ENCODE measurements around the gene C14orf39.

Gene C14orf39

DNA sequence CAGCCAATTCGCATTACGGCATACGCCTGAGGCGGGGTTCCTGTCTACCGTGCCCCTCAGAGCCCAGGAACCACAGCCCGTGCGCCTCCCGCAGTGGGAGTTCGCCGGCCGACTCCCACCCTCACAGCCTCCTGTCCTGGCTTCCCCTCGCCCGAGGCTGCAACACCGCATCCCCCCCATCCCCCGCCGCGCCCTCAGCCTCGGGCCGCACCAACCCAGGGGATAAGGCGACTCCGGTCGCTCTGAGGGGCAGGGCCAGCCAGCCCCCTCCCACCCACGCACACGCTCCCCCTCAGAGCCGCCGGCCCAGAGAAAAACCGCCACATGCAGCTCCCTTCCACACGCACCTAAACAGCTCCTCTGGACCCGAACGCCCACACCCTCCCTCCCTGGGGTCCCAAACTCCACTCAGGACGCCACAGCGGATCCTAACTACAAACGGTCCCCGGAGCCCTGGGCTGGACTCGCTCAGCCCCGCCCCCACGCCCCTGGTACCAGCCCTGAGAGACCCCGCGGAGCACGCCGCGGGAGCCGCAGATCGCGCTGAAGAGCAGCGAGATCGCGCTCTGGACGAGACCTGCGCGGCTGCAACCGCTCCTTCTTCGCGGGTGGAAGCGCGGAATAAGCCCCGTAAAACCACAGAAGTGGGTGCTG, at the start of gene C14orf39:
C14orf39 (minus strand) TSS at position 466 of the 654 bp plus-strand sequence. CDS start 985 bp downstream, outside the sequence.
- DNase-seq (ENCODE audit: low spot score): no peak

GRCh38 chr14:60532442-60532841, 46.6 kb upstream of the C14orf39 start:
- no peak for DNase-seq (ENCODE audit: low spot score)

DNA sequence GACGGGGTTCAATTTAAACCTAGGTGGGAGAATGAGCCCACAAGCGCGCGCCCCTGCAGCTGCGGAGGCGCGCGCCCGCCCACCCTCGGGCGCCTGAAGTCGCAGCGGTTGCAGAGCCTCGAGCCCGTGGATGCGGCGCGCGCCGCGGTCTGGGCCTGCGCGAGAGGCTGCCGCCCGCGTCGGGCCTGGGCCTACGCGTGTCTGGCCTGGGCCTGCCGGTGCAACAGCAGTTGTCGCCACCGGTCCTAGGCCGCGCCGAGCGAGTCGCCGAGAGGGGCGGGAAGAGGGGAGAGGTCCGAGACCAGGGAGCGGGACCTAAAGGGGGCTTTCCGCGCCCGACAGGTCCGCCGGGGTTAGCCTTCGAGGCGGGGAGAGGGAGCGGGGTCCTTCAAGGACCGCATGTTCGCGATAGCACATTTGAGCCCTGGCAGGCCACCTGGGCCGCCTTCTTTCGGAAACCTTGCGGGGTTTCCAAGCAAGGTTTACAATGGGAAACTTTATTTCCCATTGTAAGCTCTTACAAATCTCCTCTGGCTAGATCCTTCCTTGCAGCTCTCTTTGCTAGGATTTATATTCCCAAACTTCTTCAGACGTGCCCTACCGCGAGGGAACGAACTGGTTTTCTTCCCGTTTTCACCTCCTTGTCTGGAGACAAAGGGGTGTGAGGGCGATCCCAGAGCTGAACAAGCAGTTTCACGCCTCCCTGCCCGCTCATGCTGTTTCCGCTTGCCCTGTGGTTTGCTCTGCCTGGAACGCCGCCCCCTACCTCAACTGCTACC, 29.8 kb upstream of the C14orf39 start:
- DNase-seq (ENCODE audit: low spot score): no peak

DNA sequence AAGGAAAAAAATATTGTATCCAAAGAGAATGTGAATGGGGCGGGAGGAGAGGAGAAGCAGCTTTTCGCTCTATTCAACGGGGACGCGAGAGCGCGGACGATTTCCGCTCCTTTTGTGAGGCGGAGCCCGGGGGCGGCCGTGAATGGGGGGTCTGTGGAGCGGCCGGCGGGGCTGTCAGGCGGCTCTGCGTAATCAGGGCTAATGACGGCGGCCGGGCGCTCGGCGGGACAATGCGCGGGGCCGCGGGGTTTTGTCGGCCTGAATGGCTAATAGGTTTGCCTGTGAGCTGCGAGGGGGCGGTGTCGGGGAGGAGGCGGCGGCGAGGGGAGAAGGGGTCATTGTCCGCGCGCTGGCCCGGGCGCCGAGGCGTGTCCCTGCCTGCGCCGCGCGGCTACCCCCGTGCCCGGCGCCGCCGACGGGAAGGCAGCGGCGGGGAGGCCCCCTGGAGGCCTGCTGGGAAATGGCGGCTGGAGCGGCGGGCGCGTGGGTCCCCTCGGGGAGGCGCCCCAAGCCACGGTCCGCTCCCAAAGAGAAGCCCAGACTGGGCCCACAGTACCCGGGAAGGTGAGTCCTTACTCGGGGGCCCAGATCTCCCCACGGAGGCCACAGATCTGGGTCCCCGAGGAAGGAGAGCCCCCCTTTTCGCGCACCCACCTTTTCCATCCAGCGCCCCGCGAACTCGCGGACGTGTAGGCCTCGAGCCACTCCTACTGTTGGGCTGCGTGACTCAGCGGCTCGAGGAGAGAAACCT, 29.1 kb upstream of the C14orf39 start:
- peak; percentile 66 for DNase-seq (ENCODE audit: low spot score)

GRCh38 chr14:60514378-60514740, 28.5 kb upstream of the C14orf39 start:
- DNase-seq (ENCODE audit: low spot score): no peak

- DNase-seq (ENCODE audit: low spot score): no peak
Measured at GRCh38 chr14:60512973-60513571, 27.2 kb upstream of the C14orf39 start.

DNA sequence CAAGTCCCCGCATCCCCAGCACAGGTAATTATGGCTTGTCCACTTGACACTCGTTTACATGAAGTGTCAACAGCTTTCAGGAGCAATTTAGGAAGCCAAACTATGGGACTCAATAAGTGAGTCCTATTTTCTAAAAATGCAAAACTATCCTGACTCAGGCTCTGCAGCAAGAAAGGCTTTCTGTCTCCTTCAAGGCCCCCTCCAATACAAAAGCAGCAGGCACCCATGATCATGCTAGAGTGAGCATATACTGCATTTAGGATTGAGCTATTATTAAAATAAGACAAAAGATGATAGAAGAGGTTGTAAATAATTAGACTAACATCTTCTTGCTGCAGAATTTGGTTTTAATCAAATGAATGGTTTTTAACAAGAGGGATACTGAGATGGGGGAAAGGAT, 26.3 kb upstream of the C14orf39 start:
- DNase-seq (ENCODE audit: low spot score): no peak

GRCh38 chr14:60510951-60511599, 25.2 kb upstream of the C14orf39 start:
- no peak for DNase-seq (ENCODE audit: low spot score)

GRCh38 chr14:60510254-60510950, 24.5 kb upstream of the C14orf39 start:
- DNase-seq (ENCODE audit: low spot score): no peak

DNA sequence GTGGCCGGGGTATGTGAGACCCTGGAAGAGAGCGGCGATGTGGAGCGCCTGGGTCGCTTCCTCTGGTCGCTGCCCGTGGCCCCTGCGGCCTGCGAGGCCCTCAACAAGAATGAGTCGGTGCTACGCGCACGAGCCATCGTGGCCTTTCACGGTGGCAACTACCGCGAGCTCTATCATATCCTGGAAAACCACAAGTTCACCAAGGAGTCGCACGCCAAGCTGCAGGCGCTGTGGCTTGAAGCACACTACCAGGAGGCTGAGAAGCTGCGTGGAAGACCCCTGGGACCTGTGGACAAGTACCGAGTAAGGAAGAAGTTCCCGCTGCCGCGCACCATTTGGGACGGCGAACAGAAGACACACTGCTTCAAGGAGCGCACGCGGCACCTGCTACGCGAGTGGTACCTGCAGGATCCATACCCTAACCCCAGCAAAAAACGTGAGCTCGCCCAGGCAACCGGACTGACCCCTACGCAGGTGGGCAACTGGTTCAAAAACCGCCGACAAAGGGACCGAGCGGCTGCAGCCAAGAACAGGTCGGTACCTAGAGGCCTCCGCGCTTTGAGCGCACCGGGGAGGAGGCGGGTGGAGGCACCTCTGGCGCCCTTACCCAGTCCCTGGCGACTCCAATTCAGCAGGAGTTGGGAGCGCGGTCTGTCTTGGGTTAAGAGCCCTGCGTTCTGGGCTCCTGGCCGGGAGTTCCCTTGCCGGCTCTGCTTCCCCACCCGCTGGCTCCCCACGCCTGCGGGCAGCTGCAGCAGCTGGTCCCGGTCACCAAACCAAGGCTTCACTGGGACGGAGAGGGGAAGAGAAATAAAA, 23.8 kb upstream of the C14orf39 start:
- no peak for DNase-seq (ENCODE audit: low spot score)

- DNase-seq (ENCODE audit: low spot score): no peak
Measured at GRCh38 chr14:60508707-60509437, 23.0 kb upstream of the C14orf39 start, which contains the start of gene SIX6. Gene SIX6 (plus strand): TSS chr14:60509146. CDS start chr14:60509399, 253 bp downstream.

DNA sequence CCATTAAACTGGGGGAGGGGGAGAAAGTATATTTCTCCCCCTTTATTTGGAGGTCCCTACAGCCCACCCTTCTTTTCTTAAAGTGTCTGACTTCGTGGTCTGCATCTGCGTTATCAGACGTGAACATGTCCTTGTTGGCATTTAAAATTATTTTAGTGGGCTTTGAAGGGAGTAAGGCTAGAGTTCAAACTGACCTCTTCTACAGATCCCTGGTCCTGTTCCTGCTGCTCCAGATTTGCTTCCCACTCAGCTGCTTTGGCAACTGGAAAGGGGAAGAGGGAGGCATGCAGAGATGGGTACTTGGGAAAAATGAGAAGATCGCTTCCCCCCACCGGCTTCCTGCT, 22.5 kb upstream of the C14orf39 start:
- DNase-seq (ENCODE audit: low spot score): no peak

- no peak for DNase-seq (ENCODE audit: low spot score)
Measured at GRCh38 chr14:60506985-60507829, 21.3 kb upstream of the C14orf39 start.

DNA sequence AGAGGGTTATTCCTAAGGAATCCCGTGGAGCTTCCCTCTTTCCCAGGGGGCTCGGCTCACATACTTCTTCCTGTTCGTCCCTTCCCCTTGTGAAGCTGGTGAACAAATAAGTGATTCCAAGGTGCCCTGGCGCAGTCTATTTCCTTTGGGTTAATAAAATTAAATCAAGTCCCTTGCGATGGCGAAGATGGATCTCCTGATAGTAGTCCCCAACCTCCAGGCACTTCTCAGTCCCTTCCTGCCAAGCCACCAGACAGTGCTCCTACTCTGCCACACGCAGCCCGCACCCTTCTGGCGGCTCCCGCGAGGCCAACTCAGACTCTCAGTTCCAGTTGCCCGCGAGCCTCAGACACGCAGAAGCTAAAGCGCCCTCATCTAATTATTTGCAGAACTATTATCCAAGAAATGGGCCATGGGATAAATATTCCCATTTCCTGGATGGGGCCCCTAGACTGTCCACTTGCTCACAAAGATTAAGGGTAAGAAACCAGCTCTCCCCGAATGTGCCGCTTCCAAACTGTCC, 20.7 kb upstream of the C14orf39 start:
- DNase-seq (ENCODE audit: low spot score): no peak

GRCh38 chr14:60506010-60506409, 20.1 kb upstream of the C14orf39 start:
- no peak for DNase-seq (ENCODE audit: low spot score)

- no peak for DNase-seq (ENCODE audit: low spot score)
Measured at GRCh38 chr14:60505448-60505847, 19.6 kb upstream of the C14orf39 start.

DNA sequence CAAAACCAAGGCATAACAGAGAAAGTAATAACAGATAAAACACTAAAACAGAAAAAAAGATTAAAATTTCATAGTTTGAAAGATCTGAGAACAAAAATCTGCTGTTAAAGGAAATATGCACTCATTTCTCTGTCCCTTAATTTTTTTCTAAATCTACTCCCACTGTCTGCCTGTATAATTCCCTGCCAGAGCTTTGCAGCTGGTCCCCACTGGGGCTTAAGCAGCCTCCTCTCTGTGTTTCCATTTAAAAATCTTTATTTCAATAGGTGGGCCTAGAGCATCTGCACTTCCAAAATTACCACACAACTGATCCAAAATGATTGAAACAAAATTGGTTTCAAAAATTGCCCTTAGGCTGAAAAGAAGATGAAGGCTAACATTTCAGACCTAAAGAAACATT, 16.7 kb upstream of the C14orf39 start:
- DNase-seq (ENCODE audit: low spot score): no peak

DNA sequence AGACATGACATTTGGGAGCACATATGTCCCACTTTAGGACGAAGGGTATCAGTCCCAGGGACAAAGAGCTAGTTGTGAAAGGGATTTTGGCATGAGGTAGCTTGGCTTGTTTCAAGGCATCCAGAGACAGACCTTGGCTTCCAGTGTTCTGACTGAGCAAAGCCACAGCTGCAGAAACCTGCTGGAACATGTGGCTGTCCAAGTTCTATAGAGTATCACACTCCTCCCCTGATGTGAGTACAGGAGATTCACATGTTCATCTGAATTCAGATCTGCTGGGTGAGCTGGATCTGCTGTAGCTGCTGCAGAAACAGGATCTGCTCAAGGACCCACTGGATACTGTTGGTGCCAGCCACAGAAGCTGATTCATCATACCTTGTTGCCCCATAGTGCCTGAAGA, 10.1 kb upstream of the C14orf39 start:
- DNase-seq (ENCODE audit: low spot score): no peak

DNA sequence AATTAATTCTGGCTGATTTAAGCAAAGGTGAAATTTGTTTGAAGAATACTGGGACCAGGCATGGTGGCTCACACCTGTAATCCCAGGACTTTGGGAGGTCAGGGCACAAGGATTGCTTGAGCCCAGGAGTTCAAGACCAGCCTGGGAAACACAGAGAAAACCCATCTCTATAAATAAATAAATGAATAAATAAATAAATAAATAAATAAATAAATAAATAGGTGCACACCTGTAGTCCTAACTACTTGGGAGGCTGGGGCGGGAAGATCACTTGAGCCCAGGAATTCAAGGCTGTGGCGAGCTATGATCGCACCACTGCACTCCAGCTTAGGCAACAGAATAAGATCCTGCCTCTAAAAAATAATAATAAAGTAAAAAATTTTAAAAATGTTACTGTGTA, 4.4 kb upstream of the C14orf39 start:
- no peak for DNase-seq (ENCODE audit: low spot score)

All from HuH-7 (cell line).